HG03442 (cell line): Measurements from ENCODE around the gene ACO1.

Source experiments
- ATAC-seq: cut with Tn5 transposase; IDR thresholded peaks from one replicate; pipeline ENCODE4 v1.9.1; 2021; ENCODE audit warnings: mild to moderate bottlenecking, moderate library complexity; ENCODE audit not compliant: unreplicated experiment

ACO1 gene

GRCh38 chr9:32414856-32415255 lies 30.4 kb downstream of the ACO1 start:
- no peak for ATAC-seq

DNA sequence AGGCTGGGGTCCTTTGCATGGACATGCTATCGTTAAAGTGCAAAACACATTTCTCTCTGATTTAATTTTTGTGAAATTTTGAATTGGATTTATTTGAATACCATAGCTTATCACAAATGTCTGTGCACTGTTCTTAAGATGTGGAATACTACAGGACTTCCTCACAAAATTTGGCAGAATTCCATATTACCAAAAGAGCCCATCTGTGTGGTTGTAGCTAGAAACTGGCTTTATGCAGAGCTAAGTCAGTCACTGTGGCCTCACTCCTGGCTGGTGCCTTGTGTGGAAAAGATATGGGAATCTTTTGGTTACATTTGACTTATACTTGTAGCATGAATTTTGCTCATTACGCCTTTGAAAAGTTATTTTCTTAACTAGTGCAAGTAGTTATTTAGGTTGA lies 35.5 kb downstream of the ACO1 start:
- ATAC-seq: no peak

GRCh38 chr9:32422237-32422806 lies 37.9 kb downstream of the ACO1 start:
- ATAC-seq: no peak

DNA sequence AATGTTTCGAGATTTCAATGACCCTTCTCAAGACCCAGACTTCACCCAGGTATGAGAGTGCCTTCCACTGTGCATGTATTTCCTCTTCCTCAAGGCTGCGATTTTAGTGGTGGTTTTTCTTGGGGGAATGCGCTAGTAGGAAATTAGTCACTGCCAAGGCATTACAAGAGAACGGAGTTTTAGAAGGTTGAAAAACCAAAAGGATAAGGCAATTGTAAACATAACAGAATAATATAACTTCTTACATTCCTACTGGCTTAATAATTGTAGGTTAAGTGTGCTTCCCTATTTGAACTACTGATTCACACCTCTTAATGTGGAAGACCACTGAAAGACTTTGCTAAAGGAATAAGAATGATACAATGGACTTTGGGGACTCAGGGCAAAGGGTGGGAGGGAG lies 38.9 kb downstream of the ACO1 start:
- ATAC-seq: no peak

GRCh38 chr9:32424616-32425015 lies 40.2 kb downstream of the ACO1 start:
- ATAC-seq: no peak

DNA sequence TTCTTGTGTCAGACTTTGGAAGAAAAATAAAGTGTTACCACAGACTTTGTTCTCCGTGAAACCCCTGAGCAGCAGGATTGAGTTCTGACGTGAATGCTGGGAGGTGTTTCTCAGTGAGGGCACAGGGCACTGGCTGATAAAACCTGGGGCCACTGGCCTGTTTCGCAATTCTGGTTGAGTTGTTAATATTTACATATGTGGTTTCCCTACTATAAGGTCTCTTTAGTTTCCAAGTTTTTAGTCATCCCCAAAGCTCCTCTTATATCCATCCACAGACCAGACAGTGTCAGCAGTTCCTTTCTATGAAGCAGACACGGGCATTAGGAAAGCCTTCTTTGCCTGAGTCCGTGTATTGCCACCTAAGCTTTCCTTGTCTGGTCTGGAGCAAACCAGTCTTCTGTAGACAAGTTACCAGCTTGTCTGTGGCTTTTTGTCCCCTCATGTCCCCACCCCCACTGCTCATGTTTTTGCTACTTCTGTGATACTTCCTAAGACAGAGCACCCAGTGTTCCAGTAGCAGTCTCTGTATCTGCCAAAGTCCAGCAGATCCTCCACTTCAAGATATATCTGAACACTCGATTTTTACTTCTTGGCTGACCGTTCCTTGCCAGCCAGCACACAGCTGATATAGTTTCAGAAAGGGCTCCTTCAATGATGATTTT lies 42.0 kb downstream of the ACO1 start:
- ATAC-seq: no peak

GRCh38 chr9:32427111-32427873 lies 42.8 kb downstream of the ACO1 start:
- ATAC-seq: no peak

DNA sequence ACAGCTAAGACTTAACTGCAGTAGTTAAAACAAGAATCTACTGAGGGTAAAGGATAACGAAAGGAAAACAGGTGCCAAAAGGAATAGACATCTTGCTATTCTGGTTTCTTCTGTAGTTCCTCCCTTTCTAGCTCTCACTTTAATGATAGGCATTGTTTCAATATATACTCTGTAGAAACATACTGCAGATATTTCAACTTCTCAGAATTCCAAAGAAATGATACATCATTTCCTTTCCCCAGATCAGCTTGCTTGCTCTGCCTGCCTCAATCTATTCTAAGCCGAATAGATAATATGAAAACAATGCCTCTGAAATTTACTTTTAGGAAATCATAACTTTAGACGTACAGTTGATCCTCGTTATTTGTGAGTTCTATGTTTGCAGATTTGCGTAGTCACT lies 46.3 kb downstream of the ACO1 start:
- no peak for ATAC-seq

GRCh38 chr9:32431196-32431595 lies 46.8 kb downstream of the ACO1 start:
- ATAC-seq: no peak

DNA sequence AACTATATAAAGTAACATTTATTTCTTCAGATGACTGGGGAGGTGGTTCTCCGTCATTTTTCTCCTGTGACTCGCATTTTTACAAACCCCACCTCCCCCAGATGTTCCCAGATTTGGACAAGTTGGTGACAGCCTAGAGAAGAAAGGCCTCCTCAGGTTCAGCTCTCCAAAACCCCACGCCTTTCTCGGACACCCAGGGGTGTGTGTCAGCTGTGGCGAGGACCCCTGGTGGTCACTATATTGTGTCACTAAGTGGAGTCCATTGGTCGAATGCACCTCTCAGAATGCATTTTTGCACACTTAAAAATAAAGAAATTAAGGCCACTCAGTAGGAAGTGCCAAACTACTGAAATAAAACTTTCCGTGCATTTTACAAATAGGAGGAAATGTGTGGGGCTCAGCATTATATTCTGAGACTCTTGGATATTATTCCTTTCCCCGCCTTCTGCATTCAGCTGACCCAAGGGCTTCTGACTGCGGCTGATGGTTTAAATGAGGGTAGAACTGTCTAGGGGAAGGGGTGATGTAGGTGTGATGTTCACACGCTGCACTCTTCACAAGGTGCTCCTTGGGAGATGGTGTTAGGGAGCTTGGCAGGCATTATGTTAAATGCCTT lies 47.6 kb downstream of the ACO1 start:
- peak; percentile 55 for ATAC-seq

DNA sequence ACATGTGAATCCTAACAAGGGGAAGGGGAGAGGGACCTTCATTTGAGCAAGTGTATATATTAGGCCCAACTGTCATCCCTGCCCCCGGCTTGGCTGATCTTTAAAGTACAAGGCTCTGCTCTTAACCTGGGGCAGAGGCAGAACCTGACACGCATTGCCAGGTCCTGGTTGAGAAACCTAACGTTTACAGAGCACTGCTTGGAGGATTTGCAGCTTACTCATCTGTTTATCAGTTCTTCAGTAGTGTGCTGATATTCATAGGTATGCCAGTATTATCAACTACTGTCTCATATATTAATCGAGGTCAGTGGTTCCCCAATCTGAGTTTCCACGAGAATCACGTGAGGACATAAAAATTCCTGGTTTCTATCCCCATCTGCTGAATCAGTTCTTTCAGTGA lies 50.4 kb downstream of the ACO1 start:
- no peak for ATAC-seq

- ATAC-seq: no peak
These were observed 57.2 kb downstream of the ACO1 start for GRCh38 chr9:32441678-32442077.

GRCh38 chr9:32442433-32442832 lies 58.0 kb downstream of the ACO1 start:
- ATAC-seq: no peak

DNA sequence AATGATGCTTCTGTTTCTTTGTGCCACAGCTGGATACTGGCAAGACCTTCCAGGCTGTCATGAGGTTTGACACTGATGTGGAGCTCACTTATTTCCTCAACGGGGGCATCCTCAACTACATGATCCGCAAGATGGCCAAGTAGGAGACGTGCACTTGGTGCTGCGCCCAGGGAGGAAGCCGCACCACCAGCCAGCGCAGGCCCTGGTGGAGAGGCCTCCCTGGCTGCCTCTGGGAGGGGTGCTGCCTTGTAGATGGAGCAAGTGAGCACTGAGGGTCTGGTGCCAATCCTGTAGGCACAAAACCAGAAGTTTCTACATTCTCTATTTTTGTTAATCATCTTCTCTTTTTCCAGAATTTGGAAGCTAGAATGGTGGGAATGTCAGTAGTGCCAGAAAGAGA lies 65.5 kb downstream of the ACO1 start:
- ATAC-seq: no peak

GRCh38 chr9:32454280-32454679 lies 69.8 kb downstream of the ACO1 start:
- ATAC-seq: no peak

GRCh38 chr9:32455738-32456137 lies 71.3 kb downstream of the ACO1 start:
- ATAC-seq: no peak

DNA sequence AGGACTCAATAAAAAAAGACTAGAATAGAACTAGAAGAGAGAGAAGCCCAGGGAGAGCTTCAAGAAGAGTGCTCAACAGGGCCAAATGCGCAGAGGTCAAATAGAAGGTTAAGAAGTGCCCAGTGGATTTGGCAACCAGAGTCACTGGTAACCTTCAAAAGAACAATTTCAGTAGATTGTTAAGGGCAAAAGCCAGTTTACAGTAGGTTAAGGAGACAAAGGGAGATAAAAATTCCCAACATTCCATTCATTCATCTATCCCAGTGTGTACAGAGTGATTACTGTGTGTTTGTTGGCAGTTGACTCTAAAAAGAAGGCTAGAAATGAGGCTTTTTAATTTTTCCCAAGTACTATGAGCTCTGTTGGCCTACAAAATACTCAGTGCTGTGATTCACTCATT lies 72.1 kb downstream of the ACO1 start:
- ATAC-seq: no peak

DNA sequence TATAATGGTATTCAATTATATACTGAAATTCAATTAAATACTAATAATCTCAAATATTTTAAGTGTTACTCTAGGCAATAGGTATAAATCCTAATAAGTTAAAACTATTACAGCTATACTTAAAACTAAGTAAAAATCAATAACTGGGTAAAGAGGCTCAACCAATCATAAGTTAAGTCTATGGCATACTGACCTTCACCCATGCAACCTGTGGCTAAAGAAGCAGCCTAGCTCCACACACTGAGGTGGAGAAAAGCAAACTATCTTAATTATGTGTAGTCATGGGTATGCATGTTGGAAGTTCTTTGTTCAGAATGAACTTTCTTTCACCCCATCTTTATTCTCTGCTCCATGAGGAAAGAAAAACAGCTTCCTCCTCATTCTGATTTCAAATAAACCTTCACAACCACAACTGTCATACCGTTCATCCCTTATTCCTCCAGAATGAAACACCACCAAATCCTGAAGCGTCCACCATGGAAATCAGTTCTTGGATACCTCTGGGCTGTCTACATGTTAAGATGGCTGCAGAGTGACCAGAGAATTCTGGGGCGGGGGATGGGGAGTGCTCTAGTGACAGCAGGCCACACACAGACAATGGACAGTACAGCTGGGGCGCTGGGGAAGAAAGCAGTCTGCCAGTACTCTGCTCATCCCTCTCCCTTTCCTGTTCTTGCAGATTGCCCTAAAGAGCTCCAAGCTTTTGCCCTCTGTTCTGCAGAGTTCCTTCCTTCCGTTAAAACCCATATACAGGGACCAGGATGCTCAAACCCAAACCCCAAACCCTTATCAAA lies 79.3 kb downstream of the ACO1 start:
- no peak for ATAC-seq

DNA sequence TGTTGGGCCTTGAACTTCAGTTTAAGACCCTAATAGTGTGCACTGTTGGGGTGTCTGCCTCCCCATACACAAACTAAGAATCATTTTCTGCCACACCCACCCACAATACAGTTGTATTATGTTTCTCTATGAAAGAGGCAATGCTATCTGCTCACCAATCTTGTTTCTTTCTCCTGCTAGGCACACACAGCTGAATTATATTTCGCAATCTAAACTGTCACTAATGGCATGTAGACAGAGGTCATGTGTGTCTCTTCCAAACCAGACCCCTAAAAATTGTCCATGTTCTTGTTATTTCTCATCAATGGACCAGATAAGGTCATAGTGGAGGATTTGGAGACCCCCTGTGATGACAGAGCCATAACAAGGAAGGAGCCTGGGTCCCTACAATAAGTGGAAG lies 84.3 kb downstream of the ACO1 start:
- ATAC-seq: no peak

DNA sequence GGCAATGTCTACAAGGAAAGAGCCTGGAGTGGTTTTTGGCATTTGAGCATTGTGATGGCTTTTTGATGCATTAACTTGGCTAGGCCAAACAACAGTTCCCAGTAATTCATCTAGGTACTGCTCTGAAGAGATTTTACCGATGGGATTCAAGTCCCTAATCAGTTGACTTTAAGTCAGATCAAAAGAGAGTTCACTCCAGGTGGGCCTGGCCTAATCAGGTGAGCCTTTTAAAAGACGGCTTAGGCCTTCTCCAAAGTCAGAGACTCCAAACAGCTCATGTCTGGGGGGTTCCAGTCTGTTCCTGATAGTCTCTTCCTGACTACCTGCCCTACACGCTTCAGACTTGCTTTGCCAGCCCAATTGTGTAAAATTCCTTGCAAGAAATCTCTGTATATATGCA lies 87.9 kb downstream of the ACO1 start:
- no peak for ATAC-seq

DNA sequence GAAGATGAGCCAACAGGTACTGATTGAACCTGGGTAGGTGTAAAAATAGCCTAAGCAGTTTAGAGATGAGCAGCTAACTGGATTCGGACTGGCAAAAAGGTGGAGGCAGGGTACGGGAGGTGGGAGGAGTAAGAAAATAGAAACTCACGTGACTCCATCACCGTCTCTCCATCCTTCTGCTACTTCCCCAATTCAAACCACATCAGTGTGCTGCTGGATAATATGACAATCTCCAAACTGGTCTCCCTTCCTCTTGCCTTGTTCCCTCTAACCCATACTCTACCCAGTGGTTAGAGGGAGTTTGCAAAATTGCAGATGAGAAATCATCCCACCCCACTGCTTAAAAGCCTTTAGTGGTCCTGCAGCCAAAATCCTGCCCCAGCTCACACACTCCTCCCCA lies 98.9 kb downstream of the ACO1 start:
- ATAC-seq: no peak
